Measurements from ENCODE around the gene HOPX. TPM values are rescaled to one million over a fixed set of nuclear protein-coding genes. Genes with fewer than 3 reads are reported as not detected.

Gene HOPX, protein sequence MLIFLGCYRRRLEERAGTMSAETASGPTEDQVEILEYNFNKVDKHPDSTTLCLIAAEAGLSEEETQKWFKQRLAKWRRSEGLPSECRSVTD
- total RNA-seq, result 0.19 and 2.8 TPM in 2 replicates

DNA sequence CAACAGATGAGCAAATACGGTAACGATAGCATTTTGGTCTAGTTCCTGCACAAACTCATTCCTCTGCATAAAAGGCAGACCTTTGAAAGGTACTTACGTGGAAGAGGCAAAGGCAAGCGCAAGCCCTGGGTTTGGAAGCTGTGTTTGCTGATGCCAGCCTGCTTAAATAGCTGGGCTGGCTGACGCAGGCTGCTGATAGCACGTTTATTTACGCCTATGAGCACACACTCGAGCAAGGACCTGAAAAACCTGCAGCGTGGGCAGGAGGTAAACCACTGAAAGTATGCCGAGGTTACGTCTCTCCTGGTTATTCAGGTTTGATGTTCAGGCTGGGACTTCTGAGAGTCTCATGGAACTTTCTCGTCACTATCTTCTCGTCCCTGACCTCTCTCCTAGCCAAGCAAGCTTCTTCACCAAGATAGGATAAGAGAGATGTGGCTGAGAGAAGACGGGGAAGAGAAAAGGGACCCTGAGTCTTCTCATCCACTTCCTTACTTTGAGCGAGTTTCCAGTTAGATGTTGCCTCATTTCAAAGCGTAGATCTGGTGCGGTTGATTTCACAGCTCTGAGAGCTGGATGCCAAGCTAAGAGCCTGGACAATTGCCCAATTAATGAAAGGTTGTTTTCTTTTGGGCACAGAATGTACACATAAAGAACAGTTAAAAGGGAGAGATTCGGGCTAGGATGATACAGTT lies at the start of gene HOPX:
TSS of gene HOPX (minus strand) at position 139 of the 695 bp plus-strand sequence. CDS start 23,480 bp downstream, outside the sequence.

Other genes with a start within 250 kb of the HOPX start
- 24.0 and 31.2 TPM in 2 replicates for gene PPAT, start 245.7 kb downstream of the HOPX start, total RNA-seq
- gene PAICS, start 245.0 kb downstream of the HOPX start, total RNA-seq, result 25.7 and 104 TPM in 2 replicates
- gene SRP72, start 213.7 kb downstream of the HOPX start, total RNA-seq, result 77.5 and 110 TPM in 2 replicates
- 0.19 and 0.28 TPM in 2 replicates for gene ARL9, start 175.5 kb downstream of the HOPX start, total RNA-seq
- not detected in 2 replicates for gene SPINK2, start 140.4 kb upstream of the HOPX start, total RNA-seq
- gene REST, start 226.6 kb upstream of the HOPX start, total RNA-seq, result 23.4 and 40.6 TPM in 2 replicates